ENCODE results near the gene GAB1. TPM values are rescaled to one million over a fixed set of nuclear protein-coding genes. Genes with fewer than 3 reads are reported as not detected.

GAB1 gene
- total RNA-seq, 1 experiment from 2014 or later = 29.4 TPM

DNA sequence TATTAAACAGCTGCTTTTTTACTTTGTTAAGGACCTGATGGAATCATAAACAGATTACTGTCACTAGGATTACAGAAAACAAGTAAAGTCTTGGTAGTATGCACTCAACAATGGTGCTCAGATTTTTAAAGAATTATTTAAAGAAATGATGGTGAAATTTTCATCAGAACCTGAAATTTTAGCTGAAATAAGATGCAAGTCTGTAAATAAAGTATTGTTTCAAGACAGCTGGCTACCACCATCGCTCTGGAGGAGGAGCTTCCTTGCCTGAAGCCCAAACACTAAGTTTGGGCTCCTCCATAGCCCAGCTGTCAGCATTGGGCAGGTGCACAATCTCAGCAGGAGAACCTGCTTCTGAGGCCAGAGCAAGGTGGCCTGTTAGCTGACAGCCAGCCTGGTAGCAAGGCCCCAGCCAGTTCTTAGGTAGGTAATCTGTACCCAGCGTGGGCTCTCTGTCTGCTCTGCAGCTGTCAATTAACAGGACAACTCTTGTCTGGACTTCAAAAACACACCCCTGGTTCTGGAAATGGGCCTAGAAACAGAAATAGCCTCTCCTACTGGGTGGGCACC, 4.6 kb downstream of the GAB1 start:
- H4K20me1 ChIP-seq (ENCODE audit: insufficient read depth) = no peaks in the 10 kb centered on the region
- CTCF ChIA-PET = no interaction called here
- DNase-seq = no peak
- peaks cover 25% of the 10 kb centered on the region for H3K4me1 ChIP-seq (replicated peaks; ENCODE audit: insufficient read depth)
- H3K27ac ChIP-seq = no peak overlapping the region
- H3F3A ChIP-seq (ENCODE audit: insufficient read depth, low read depth) = peaks cover 16% of the 10 kb centered on the region
- POLR2A ChIA-PET (ENCODE audit: unreplicated experiment) = no interaction called here
- no peaks in the 10 kb centered on the region for H3K36me3 ChIP-seq (ENCODE audit: low read depth)
- H3K4me3 ChIP-seq = no peak overlapping the region
- no peak overlapping the region for H2AFZ ChIP-seq
- intact Hi-C loops (cut with micrococcal nuclease; ENCODE audit: unreplicated experiment) = no loop called here
- no TSS peak for BruUV-seq (replicated peaks)
- peaks cover 58% of the 10 kb centered on the region for H3K79me2 ChIP-seq (ENCODE audit: low read depth)
- H3K27me3 ChIP-seq (ENCODE audit: insufficient read depth, low read depth) = no peaks in the 10 kb centered on the region
- no peaks in the 10 kb centered on the region for H3K9me2 ChIP-seq (ENCODE audit: insufficient read depth)
- TF ChIP-seq EZH2 (IDR thresholded peaks at IDR 0.05; ENCODE audit: low read depth) = no peak
- TF ChIP-seq, protein P1, sequence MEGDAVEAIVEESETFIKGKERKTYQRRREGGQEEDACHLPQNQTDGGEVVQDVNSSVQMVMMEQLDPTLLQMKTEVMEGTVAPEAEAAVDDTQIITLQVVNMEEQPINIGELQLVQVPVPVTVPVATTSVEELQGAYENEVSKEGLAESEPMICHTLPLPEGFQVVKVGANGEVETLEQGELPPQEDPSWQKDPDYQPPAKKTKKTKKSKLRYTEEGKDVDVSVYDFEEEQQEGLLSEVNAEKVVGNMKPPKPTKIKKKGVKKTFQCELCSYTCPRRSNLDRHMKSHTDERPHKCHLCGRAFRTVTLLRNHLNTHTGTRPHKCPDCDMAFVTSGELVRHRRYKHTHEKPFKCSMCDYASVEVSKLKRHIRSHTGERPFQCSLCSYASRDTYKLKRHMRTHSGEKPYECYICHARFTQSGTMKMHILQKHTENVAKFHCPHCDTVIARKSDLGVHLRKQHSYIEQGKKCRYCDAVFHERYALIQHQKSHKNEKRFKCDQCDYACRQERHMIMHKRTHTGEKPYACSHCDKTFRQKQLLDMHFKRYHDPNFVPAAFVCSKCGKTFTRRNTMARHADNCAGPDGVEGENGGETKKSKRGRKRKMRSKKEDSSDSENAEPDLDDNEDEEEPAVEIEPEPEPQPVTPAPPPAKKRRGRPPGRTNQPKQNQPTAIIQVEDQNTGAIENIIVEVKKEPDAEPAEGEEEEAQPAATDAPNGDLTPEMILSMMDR (conservative IDR thresholded peaks at IDR 0.05) = no peak
- H3K4me2 ChIP-seq = no peak overlapping the region
- H3K9me3 ChIP-seq (ENCODE audit: insufficient read depth, low read depth) = no peaks in the 10 kb centered on the region

DNA sequence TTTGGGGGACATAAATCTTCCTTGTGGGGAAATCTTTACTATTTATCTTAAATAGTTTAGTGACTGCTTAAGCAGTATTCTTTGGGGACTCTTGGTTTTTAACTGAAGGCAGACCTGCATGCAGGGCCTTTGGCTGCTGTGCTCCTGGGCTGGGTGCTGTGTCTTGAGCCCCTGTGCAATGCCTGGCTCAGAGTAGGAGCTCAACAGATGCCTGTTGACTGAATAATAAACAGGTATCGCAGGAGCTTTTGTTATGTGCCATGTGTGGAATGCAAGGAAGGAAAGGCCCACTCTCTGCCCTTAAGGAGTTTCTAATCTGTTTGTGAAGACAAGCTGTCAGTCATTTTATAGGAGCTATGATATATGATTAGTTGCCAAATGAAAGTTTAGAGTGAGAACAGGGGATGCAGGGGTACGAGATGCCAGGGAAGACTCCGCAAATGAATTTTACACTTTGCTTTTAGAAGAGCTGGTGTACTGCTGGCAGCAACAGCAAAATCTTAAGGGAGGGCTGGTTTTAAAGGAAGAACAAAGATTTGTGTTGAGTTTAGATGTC, 6.7 kb downstream of the GAB1 start:
- CTCF ChIA-PET = no interaction called here
- no peaks in the 10 kb centered on the region for H3K9me2 ChIP-seq (ENCODE audit: insufficient read depth)
- peaks cover 47% of the 10 kb centered on the region for H3K79me2 ChIP-seq (ENCODE audit: low read depth)
- BruUV-seq (replicated peaks) = no TSS peak
- no peaks in the 10 kb centered on the region for H3K36me3 ChIP-seq (ENCODE audit: low read depth)
- no peaks in the 10 kb centered on the region for H4K20me1 ChIP-seq (ENCODE audit: insufficient read depth)
- no peak for TF ChIP-seq EZH2 (IDR thresholded peaks at IDR 0.05; ENCODE audit: low read depth)
- TF ChIP-seq, protein P1 (conservative IDR thresholded peaks at IDR 0.05) = no peak
- no peaks in the 10 kb centered on the region for H3K27me3 ChIP-seq (ENCODE audit: insufficient read depth, low read depth)
- intact Hi-C loops (cut with micrococcal nuclease; ENCODE audit: unreplicated experiment) = no loop called here
- H2AFZ ChIP-seq = no peak overlapping the region
- H3K27ac ChIP-seq = no peak overlapping the region
- peaks cover 8% of the 10 kb centered on the region for H3F3A ChIP-seq (ENCODE audit: insufficient read depth, low read depth)
- POLR2A ChIA-PET (ENCODE audit: unreplicated experiment) = interaction anchor here (0.6 kb wide), 1 partner anchor 9 kb away, joined by 3 read pairs; no protein-coding TSS in a partner anchor
- peaks cover 25% of the 10 kb centered on the region for H3K4me1 ChIP-seq (replicated peaks; ENCODE audit: insufficient read depth)
- H3K4me3 ChIP-seq = no peak overlapping the region
- DNase-seq = peak in 1 of 2 experiments; percentile 38
- H3K4me2 ChIP-seq = no peak overlapping the region
- H3K9me3 ChIP-seq (ENCODE audit: insufficient read depth, low read depth) = no peaks in the 10 kb centered on the region

DNA sequence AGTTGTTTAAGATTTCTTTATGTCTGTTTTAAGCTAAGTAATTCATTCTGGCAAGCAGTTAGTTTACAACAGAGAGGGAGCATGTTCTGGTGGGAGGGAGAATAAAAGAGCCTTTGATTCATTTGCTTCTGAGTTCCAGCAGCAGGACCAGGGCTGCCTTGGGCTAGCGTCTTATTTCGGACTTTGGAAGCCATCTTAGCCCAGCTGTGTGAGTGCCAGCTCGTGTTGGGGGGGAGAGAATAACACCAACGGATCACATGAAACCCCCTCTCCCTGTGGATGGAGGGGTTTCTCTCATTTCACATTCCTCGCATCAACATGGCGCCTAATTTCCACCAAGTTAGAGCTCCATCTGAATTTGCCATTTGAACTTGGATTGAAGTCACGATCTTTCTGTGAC, 7.4 kb downstream of the GAB1 start:
- H3K4me1 ChIP-seq (replicated peaks; ENCODE audit: insufficient read depth) = peaks cover 25% of the 10 kb centered on the region
- no peaks in the 10 kb centered on the region for H4K20me1 ChIP-seq (ENCODE audit: insufficient read depth)
- no peaks in the 10 kb centered on the region for H3K27me3 ChIP-seq (ENCODE audit: insufficient read depth, low read depth)
- no TSS peak for BruUV-seq (replicated peaks)
- no peak overlapping the region for H3K4me2 ChIP-seq
- no peaks in the 10 kb centered on the region for H3K9me2 ChIP-seq (ENCODE audit: insufficient read depth)
- no peak overlapping the region for H2AFZ ChIP-seq
- no peak overlapping the region for H3K4me3 ChIP-seq
- H3K36me3 ChIP-seq (ENCODE audit: low read depth) = no peaks in the 10 kb centered on the region
- H3K9me3 ChIP-seq (ENCODE audit: insufficient read depth, low read depth) = no peaks in the 10 kb centered on the region
- TF ChIP-seq EZH2 (IDR thresholded peaks at IDR 0.05; ENCODE audit: low read depth) = no peak
- TF ChIP-seq, protein P1 (conservative IDR thresholded peaks at IDR 0.05) = no peak
- ChIA-PET CTCF (no interaction called here), POLR2A (ENCODE audit: unreplicated experiment) (no interaction called here)
- H3K27ac ChIP-seq = no peak overlapping the region
- no peak for DNase-seq
- peaks cover 40% of the 10 kb centered on the region for H3K79me2 ChIP-seq (ENCODE audit: low read depth)
- intact Hi-C loops (cut with micrococcal nuclease; ENCODE audit: unreplicated experiment) = no loop called here
- H3F3A ChIP-seq (ENCODE audit: insufficient read depth, low read depth) = peaks cover 8% of the 10 kb centered on the region

All from PC-9 (cell line).